Pancreas (tissue), 10 donors: ENCODE data around the gene FAM209B. TPM values are rescaled to one million over a fixed set of nuclear protein-coding genes. Genes with fewer than 3 reads are reported as not detected.

Experiments used
- ATAC-seq, 4 donors: fragments of 200-7000 bp; cut with Tn5 transposase; one replicate each; pipeline versions ENCODE4 v1.8.0 to v1.9.1; 2020; ENCODE audit warnings: mild to moderate bottlenecking in 4 of 4, moderate library complexity in 4 of 4
- DNase-seq, 6 donors: peaks; one replicate each; pipeline ENCODE4 v3.0.0-alpha.2; 2020
- FAIRE-seq: peaks from 2 replicates; lab custom pipeline; 2012; peaks lifted over from hg19 to GRCh38; lab: Jason Lieb, UNC
- H3K27ac ChIP-seq, 4 donors: fragments of 200-600 bp; sonication (generic); 1 replicate in 3 of 4; 2 replicates in 1 of 4; pipeline versions ENCODE4 v1.5.0 to v1.8.0; 2020
- H3K27me3 ChIP-seq, 4 donors: fragments of 200-600 bp; one replicate each; pipeline ENCODE4 v1.8.0; 2021
- H3K36me3 ChIP-seq, 3 donors: fragments of 200-600 bp; sonication (generic) in 1 of 3; one replicate each; pipeline versions ENCODE4 v1.5.0 to v1.8.0; 2020 to 2021
- H3K4me1 ChIP-seq, 3 donors: fragments of 200-600 bp; one replicate each; pipeline ENCODE4 v1.8.0; 2021
- H3K4me3 ChIP-seq, 4 donors: fragments of 200-600 bp; sonication (generic) in 2 of 4; one replicate each; pipeline versions ENCODE4 v1.5.0 to v1.8.0; 2020 to 2021
- H3K9me3 ChIP-seq, 4 donors: fragments of 200-600 bp; one replicate each; pipeline ENCODE4 v1.8.0; 2021
- CTCF ChIP-seq, 4 donors: fragments of 200-600 bp; sonication (generic) in 3 of 4; IDR thresholded peaks; one replicate each; pipeline versions ENCODE4 v1.5.0 to v1.8.0; 2021; ENCODE audit warnings: antibody characterized with exemption in 4 of 4
- WGBS, 2 donors: extraction: QIAGEN DNeasy Blood & Tissue Kit; methylation state at CpG; one replicate each; pipeline ENCODE4 v1.1.7; 2013; 5-methylcytosine and 5-hydroxymethylcytosine counted together
- intact Hi-C, 3 donors: fragments of 100-400 bp; cut with DNase I; formaldehyde crosslinking; loops; one replicate each; pipeline versions ENCODE4 v1.11.1 to v1.14.2; 2022
- polyA plus RNA-seq, 2 donors: library from polyadenylated mRNA; stranded (reverse); fragments of 200-250 nt; gene quantifications; one replicate each; pipeline ENCODE4 v1.2.3, GENCODE V29; 2013
- total RNA-seq, 6 donors: library from RNA; stranded (reverse); fragmentation: NEBNext Ultra II Directional in 4 of 6; extraction: Animal tissue kit (Norgen Biotek cat#: 25700) in 4 of 6; gene quantifications; one replicate each; pipeline versions ENCODE4 v1.2.1 to v1.2.4, GENCODE V29; 2021 to 2023
- donor health status: healthy with polysubstance abuse.
- donor health status: DM: no; HTN: no; CAD: no; lungs with moderate emphysema.
- donor health status: DM: no; HTN: no; CAD: no.
- donor health status: control.
- donor health status: control.
- donor health status: Bipolar disorder and iron deficiency.
- donor health status: DM: yes; HTN: yes; CAD: no.
- donor health status: DM: no; HTN: no; CAD: no.
- donor health status: DM: no; HTN: no; CAD: no.
- donor health status: DM: yes; HTN: yes; CAD: no.

FAM209B gene
- total and polyA plus RNA-seq, 8 donors: 0.28 to 2.0 (median 1.0) TPM; not detected in 4

- 49 to 61% methylated on average over 3 to 4 of the region's 4 CpGs for WGBS, 2 donors
- H3K4me3 ChIP-seq: no peak overlapping the region
- intact Hi-C loops: no loop called here
- no peaks in the 10 kb centered on the region for H3K27me3 ChIP-seq
- TF ChIP-seq CTCF (IDR thresholded peaks at IDR 0.05): no peak
- DNase-seq: no peak
- no peak for ATAC-seq
- no peak for FAIRE-seq
- H3K9me3 ChIP-seq: no peaks in the 10 kb centered on the region
- no peaks in the 10 kb centered on the region for H3K4me1 ChIP-seq
- H3K27ac ChIP-seq: no peak overlapping the region
- no peaks in the 10 kb centered on the region for H3K36me3 ChIP-seq
These were observed 49.5 kb downstream of the FAM209B start for GRCh38 chr20:56582542-56582941.

- TF ChIP-seq CTCF (IDR thresholded peaks at IDR 0.05): no peak
- intact Hi-C loops: no loop called here
- no peak overlapping the region for H3K27ac ChIP-seq
- FAIRE-seq: no peak
- no peak for ATAC-seq
- H3K36me3 ChIP-seq: no peaks in the 10 kb centered on the region
- no peak for DNase-seq
- no peaks in the 10 kb centered on the region for H3K4me1 ChIP-seq
- WGBS, 2 donors: 54% methylated on average over 5 of the region's 5 CpGs
- no peaks in the 10 kb centered on the region for H3K27me3 ChIP-seq
- no peak overlapping the region for H3K4me3 ChIP-seq
- no peaks in the 10 kb centered on the region for H3K9me3 ChIP-seq
These were observed 51.9 kb downstream of the FAM209B start for GRCh38 chr20:56584916-56585315.

Other genes with a start within 250 kb of the FAM209B start
- gene FAM210B, start 174.3 kb upstream of the FAM209B start, total RNA-seq: 10 to 100 TPM; 15.3 to 28.2 (median 24.8) TPM
- 10 to 100 TPM; 13.1 to 29.6 TPM for gene FAM210B, start 174.3 kb upstream of the FAM209B start, polyA plus RNA-seq
- gene AURKA, start 141.0 kb upstream of the FAM209B start, total RNA-seq: 1 to 10 TPM in 4 of 6 donors, under 1 TPM in 2; 0.51 to 1.9 (median 1.1) TPM
- under 1 TPM; 0.61 to 0.80 TPM for gene AURKA, start 141.0 kb upstream of the FAM209B start, polyA plus RNA-seq
- gene CSTF1, start 140.6 kb upstream of the FAM209B start, total RNA-seq: 10 to 100 TPM; 12.1 to 17.5 (median 16.2) TPM
- 10 to 100 TPM in 1 of 2 donors, 1 to 10 TPM in 1; 4.5 to 13.0 TPM for gene CSTF1, start 140.6 kb upstream of the FAM209B start, polyA plus RNA-seq
- 1 to 10 TPM in 2 of 6 donors, under 1 TPM in 4; 0.04 to 1.6 (median 0.24) TPM for gene CASS4, start 121.0 kb upstream of the FAM209B start, total RNA-seq
- under 1 TPM; 0.11 to 0.31 TPM for gene CASS4, start 121.0 kb upstream of the FAM209B start, polyA plus RNA-seq
- gene RTF2, start 64.6 kb upstream of the FAM209B start, total RNA-seq: 10 to 100 TPM; 25.0 to 39.2 (median 28.1) TPM
- 10 to 100 TPM; 24.3 to 55.4 TPM for gene RTF2, start 64.6 kb upstream of the FAM209B start, polyA plus RNA-seq
- under 1 TPM in 1 of 6 donors, not detected in 5; 0.28 TPM for gene FAM209A, start 8.5 kb upstream of the FAM209B start, total RNA-seq
- gene FAM209A, start 8.5 kb upstream of the FAM209B start, polyA plus RNA-seq: under 1 TPM; 0.46 to 0.75 TPM
- 1 to 10 TPM in 2 of 6 donors, under 1 TPM in 4; 0.42 to 1.6 (median 0.58) TPM for gene TFAP2C, start 96.1 kb downstream of the FAM209B start, total RNA-seq
- under 1 TPM; 0.19 to 0.49 TPM for gene TFAP2C, start 96.1 kb downstream of the FAM209B start, polyA plus RNA-seq